Choroid plexus epithelial cell (primary cell): Measurements from ENCODE around the gene CEMIP2.

ENCODE experiments used
- DNase-seq: peaks from one replicate; pipeline ENCODE4 v3.0.0-alpha.2; 2010; ENCODE audit warnings: low read depth
- H3K4me3 ChIP-seq: 2 replicates; pipeline ENCODE4 v1.5.1; 2011; ENCODE audit warnings: low read depth, mild to moderate bottlenecking, control low read depth, low read length, moderate library complexity
- CTCF ChIP-seq: conservative IDR thresholded peaks from 2 replicates; pipeline ENCODE4 v1.5.1; 2011; ENCODE audit warnings: low read depth, mild to moderate bottlenecking, control low read depth, inconsistent platforms, low read length, moderate library complexity

Gene CEMIP2

GRCh38 chr9:71743882-71744281 is 24.4 kb downstream of the CEMIP2 start:
- DNase-seq = no peak
- no peak overlapping the region for H3K4me3 ChIP-seq
- no peak for TF ChIP-seq CTCF

- no peak overlapping the region for H3K4me3 ChIP-seq
- DNase-seq = peak; percentile 91
- TF ChIP-seq CTCF = no peak
These were observed 25.1 kb downstream of the CEMIP2 start for GRCh38 chr9:71743217-71743705.

- no peak for DNase-seq
- H3K4me3 ChIP-seq = no peak overlapping the region
- TF ChIP-seq CTCF = no peak
These were observed 25.6 kb downstream of the CEMIP2 start for GRCh38 chr9:71742703-71743102.

- DNase-seq = peak; percentile 97
These were observed 26.2 kb downstream of the CEMIP2 start for GRCh38 chr9:71741926-71742648.

GRCh38 chr9:71740199-71740598 is 28.1 kb downstream of the CEMIP2 start:
- TF ChIP-seq CTCF = no peak
- no peak overlapping the region for H3K4me3 ChIP-seq
- DNase-seq = no peak

More at GRCh38 chr9:71741926-71742648, 26.2 kb downstream of the CEMIP2 start:
- H3K4me3 ChIP-seq = peak overlapping the region; percentile 17
- no peak for TF ChIP-seq CTCF

GRCh38 chr9:71737455-71737854 is 30.9 kb downstream of the CEMIP2 start:
- H3K4me3 ChIP-seq = no peak overlapping the region
- peak; percentile 36 for DNase-seq
- TF ChIP-seq CTCF = no peak

GRCh38 chr9:71736236-71736635 is 32.1 kb downstream of the CEMIP2 start:
- H3K4me3 ChIP-seq = no peak overlapping the region
- DNase-seq = no peak
- TF ChIP-seq CTCF = no peak
